Panc1 (cell line): ENCODE results near the gene HNRNPA1L2. TPM values are rescaled to one million over a fixed set of nuclear protein-coding genes. Genes with fewer than 3 reads are reported as not detected.

Experiments
- ATAC-seq: fragments of 200-7000 bp; cut with Tn5 transposase; 2 replicates; pipeline ENCODE4 v1.9.1; 2020; ENCODE audit warnings: mild to moderate bottlenecking, moderate library complexity
- BruUV-seq: library from RNA; stranded (reverse); fragments of 400-500 nt; replicated peaks from 2 replicates; lab custom pipeline; 2021; lab: Mats Ljungman, UMichigan
- CTCF ChIA-PET: fragments of 300-600 bp; sonication (Branson Sonifier 250); formaldehyde crosslinking; loops from one replicate; lab custom pipeline; 2022; ENCODE audit warnings: antibody characterized with exemption; lab: Charles Lee
- POLR2A ChIA-PET: fragments of 300-600 bp; sonication (Branson Sonifier 250); formaldehyde crosslinking; loops from one replicate; lab custom pipeline; 2022; ENCODE audit warnings: antibody characterized with exemption; lab: Charles Lee
- DNase-seq: peaks from one replicate; pipeline ENCODE4 v3.0.0-alpha.2; 2010; ENCODE audit warnings: low read depth, low spot score
- H3K27ac ChIP-seq: 2 replicates; pipeline ENCODE4 v1.5.1; 2011; ENCODE audit warnings: mild to moderate bottlenecking, low read length, inconsistent platforms
- H3K27me3 ChIP-seq: fragments of 200-500 bp; sonication (Bioruptor generic); 2 replicates; pipeline ENCODE4 v1.6.0; 2014; ENCODE audit warnings: low read length, inconsistent platforms; ENCODE audit not compliant: control insufficient read depth, insufficient read depth
- H3K36me3 ChIP-seq: fragments of 200-500 bp; sonication (Bioruptor generic); 2 replicates; pipeline ENCODE4 v1.5.1; 2014; ENCODE audit warnings: inconsistent platforms, mild to moderate bottlenecking, low read length, moderate library complexity; ENCODE audit not compliant: control insufficient read depth, insufficient read depth
- H3K4me1 ChIP-seq: 2 replicates; pipeline ENCODE4 v1.5.1; 2011; ENCODE audit warnings: inconsistent platforms, mild to moderate bottlenecking, low read length, moderate library complexity; ENCODE audit not compliant: control insufficient read depth, insufficient read depth
- H3K4me3 ChIP-seq, 2 experiments: 2 replicates each; pipeline ENCODE4 v1.5.1; 2011 to 2012; ENCODE audit warnings: low read depth in 2 of 2, low read length in 2 of 2, mild to moderate bottlenecking in 2 of 2, inconsistent platforms in 1 of 2, moderate library complexity in 1 of 2
- H3K9me3 ChIP-seq: fragments of 200-500 bp; sonication (Bioruptor generic); 2 replicates; pipeline ENCODE4 v1.5.1; 2014; ENCODE audit warnings: low read depth, mild to moderate bottlenecking, inconsistent platforms, low read length, moderate library complexity; ENCODE audit not compliant: control insufficient read depth, insufficient read depth
- CTCF ChIP-seq: fragments of 450-650 bp; IDR thresholded peaks from 2 replicates; pipeline ENCODE4 v1.5.1; 2017; ENCODE audit warnings: mild to moderate bottlenecking
- POLR2AphosphoS5 ChIP-seq: IDR thresholded peaks from 2 replicates; pipeline ENCODE4 v1.6.1; 2012; ENCODE audit warnings: mild to moderate bottlenecking, low read depth, low read length, moderate library complexity
- REST ChIP-seq, 2 experiments: IDR thresholded peaks; 2 replicates each; pipeline ENCODE4 v1.6.1; 2011 to 2012; ENCODE audit warnings: low read depth in 2 of 2, control low read depth in 1 of 2, low read length in 1 of 2, mild to moderate bottlenecking in 1 of 2, moderate library complexity in 1 of 2; ENCODE audit not compliant: insufficient read depth in 1 of 2
- SIN3A ChIP-seq: IDR thresholded peaks from 2 replicates; pipeline ENCODE4 v1.6.1; 2012; ENCODE audit warnings: low read depth, mild to moderate bottlenecking, low read length, moderate library complexity, borderline replicate concordance; ENCODE audit not compliant: insufficient read depth
- in situ Hi-C: cut with HindIII; loops from 2 replicates; pipeline ENCODE4 v1.10.0; 2016; ENCODE audit warnings: low sequenced_read_pairs, low pct_unique_long_range_greater_than_20kb
- intact Hi-C: fragments of 100-400 bp; cut with micrococcal nuclease; formaldehyde crosslinking; loops from one replicate; pipeline ENCODE4 v1.10.0; 2022; ENCODE audit not compliant: unreplicated experiment
- total RNA-seq: library from RNA; stranded (reverse); gene quantifications from one replicate; pipeline ENCODE4 v1.2.1, GENCODE V29; 2021; ENCODE audit not compliant: unreplicated experiment

HNRNPA1L2 gene
- total RNA-seq, 1 experiment from 2014 or later, result 3.2 TPM

GRCh38 chr13:52650731-52651130 is 8.5 kb downstream of the HNRNPA1L2 start:
- peaks cover 7% of the 10 kb centered on the region; the same call in 1 of the 2 replicates for H3K4me1 ChIP-seq
- BruUV-seq, result no TSS peak
- H3K27me3 ChIP-seq, result no peaks in the 10 kb centered on the region
- DNase-seq, result no peak
- peak overlapping the region; percentile 98; the same call in 1 of the 2 replicates for H3K27ac ChIP-seq
- ATAC-seq, result no peak
- POLR2A ChIA-PET, result no interaction called here
- H3K9me3 ChIP-seq, result no peaks in the 10 kb centered on the region
- TF ChIP-seq POLR2AphosphoS5 (no peak), SIN3A (no peak), REST (IDR thresholded peaks at IDR 0.05; ENCODE audit: insufficient read depth in 1 of 2, low read depth in 2 of 2, low read length in 1 of 2) (no peak)
- H3K4me3 ChIP-seq, result peak overlapping the region; percentile 66 to 92
- CTCF ChIA-PET, result no interaction called here
- peaks cover 19% of the 10 kb centered on the region for H3K36me3 ChIP-seq
- in situ Hi-C loops (no loop called here), intact Hi-C loops (no loop called here)

- no peak for TF ChIP-seq CTCF
- no peak for TF ChIP-seq SIN3A
- TF ChIP-seq POLR2AphosphoS5, result no peak
- no peak for TF ChIP-seq REST (IDR thresholded peaks at IDR 0.05; ENCODE audit: insufficient read depth in 1 of 2, low read depth in 2 of 2, low read length in 1 of 2)
- Histone ChIP-seq H3K36me3 (peaks cover 21% of the 10 kb centered on the region), H3K27ac (peak overlapping the region; percentile 98), H3K4me1 (peaks cover 9% of the 10 kb centered on the region; the same call in 1 of the 2 replicates), H3K4me3 (peak overlapping the region; percentile 66 to 92), H3K27me3 (no peaks in the 10 kb centered on the region), H3K9me3 (no peaks in the 10 kb centered on the region)
- ChIA-PET CTCF (no interaction called here), POLR2A (interaction anchor here (0.6 kb wide), 2 partner anchors 35 to 536 kb away, joined by 3 to 9 read pairs; no protein-coding TSS in a partner anchor)
- intact Hi-C loops (no loop called here), in situ Hi-C loops (no loop called here)
- DNase-seq (no peak), ATAC-seq (peak; percentile 62)
- no TSS peak for BruUV-seq
Observed at GRCh38 chr13:52651897-52652195, 9.6 kb downstream of the HNRNPA1L2 start.
